ENCODE measurements around the gene IFNGR2. TPM values are rescaled to one million over a fixed set of nuclear protein-coding genes. Genes with fewer than 3 reads are reported as not detected.

IFNGR2 gene
- total and polyA plus RNA-seq, 12 donors = 27.4 to 71.3 (median 35.3) TPM

GRCh38 chr21:33368124-33368523 lies 35.1 kb upstream of the IFNGR2 start:
- peaks cover 0 to 31% (median 13%) of the 10 kb centered on the region in 11 donors for H3K9me3 ChIP-seq
- no peaks in the 10 kb centered on the region for H3K36me3 ChIP-seq
- peaks cover 0 to 30% (median 0%) of the 10 kb centered on the region in 9 donors for H3K4me1 ChIP-seq
- DNase-seq (no peak), ATAC-seq (no peak)
- intact Hi-C loops (cut with DNase I) = loop anchor here in 2 of 10 donors (10.0 kb wide), 1 partner anchor 77 kb away; no protein-coding TSS in a partner anchor
- H3K4me3 ChIP-seq = no peak overlapping the region
- H3K27me3 ChIP-seq = no peaks in the 10 kb centered on the region
- TF ChIP-seq CTCF (IDR thresholded peaks at IDR 0.05) = no peak
- H3K27ac ChIP-seq = no peak overlapping the region
- 85 to 86% methylated on average over 4 of the region's 4 CpGs for WGBS, 2 donors

- TF ChIP-seq CTCF (IDR thresholded peaks at IDR 0.05) = no peak
- Histone ChIP-seq H3K4me1 (peaks cover 0 to 33% (median 0%) of the 10 kb centered on the region in 9 donors), H3K27ac (no peak overlapping the region), H3K36me3 (no peaks in the 10 kb centered on the region), H3K4me3 (no peak overlapping the region), H3K9me3 (peaks cover 0 to 31% (median 13%) of the 10 kb centered on the region in 11 donors), H3K27me3 (no peaks in the 10 kb centered on the region)
- DNase-seq = no peak
- 89 to 91% methylated on average over 3 of the region's 3 CpGs for WGBS, 2 donors
- no peak for ATAC-seq
- intact Hi-C loops (cut with DNase I) = loop anchor here in 2 of 10 donors (10.0 kb wide), 1 partner anchor 76 kb away; no protein-coding TSS in a partner anchor
These were observed 34.6 kb upstream of the IFNGR2 start for GRCh38 chr21:33368576-33368975.

GRCh38 chr21:33369586-33369985 lies 33.6 kb upstream of the IFNGR2 start:
- H3K4me1 ChIP-seq = peaks cover 0 to 33% (median 5%) of the 10 kb centered on the region in 9 donors
- no peak for TF ChIP-seq CTCF (IDR thresholded peaks at IDR 0.05)
- H3K27ac ChIP-seq = no peak overlapping the region
- no peak overlapping the region for H3K4me3 ChIP-seq
- no peak for DNase-seq
- no peak for ATAC-seq
- H3K36me3 ChIP-seq = no peaks in the 10 kb centered on the region
- intact Hi-C loops (cut with DNase I) = loop anchor here in 2 of 10 donors (10.0 kb wide), 1 partner anchor 75 kb away; no protein-coding TSS in a partner anchor
- peaks cover 0 to 31% (median 13%) of the 10 kb centered on the region in 11 donors for H3K9me3 ChIP-seq
- 82 to 90% methylated on average over 1 of the region's 1 CpG for WGBS, 2 donors
- no peaks in the 10 kb centered on the region for H3K27me3 ChIP-seq

GRCh38 chr21:33370305-33370704 lies 32.9 kb upstream of the IFNGR2 start:
- H3K27me3 ChIP-seq = no peaks in the 10 kb centered on the region
- H3K27ac ChIP-seq = no peak overlapping the region
- intact Hi-C loops (cut with DNase I) = loop anchor here in 3 of 10 donors (5.0 to 10.0 kb wide), 3 partner anchors 74 to 173 kb away; no protein-coding TSS in a partner anchor
- TF ChIP-seq CTCF (IDR thresholded peaks at IDR 0.05) = no peak
- H3K4me3 ChIP-seq = no peak overlapping the region
- no peak for DNase-seq
- 96 to 98% methylated on average over 2 of the region's 2 CpGs for WGBS, 2 donors
- ATAC-seq = no peak
- H3K9me3 ChIP-seq = peaks cover 0 to 31% (median 13%) of the 10 kb centered on the region in 11 donors
- H3K36me3 ChIP-seq = no peaks in the 10 kb centered on the region
- peaks cover 0 to 35% (median 7%) of the 10 kb centered on the region in 9 donors for H3K4me1 ChIP-seq

Data from heart right ventricle (tissue), 16 donors.